Measurements from ENCODE around the gene CFAP61. TPM values are rescaled to one million over a fixed set of nuclear protein-coding genes. Genes with fewer than 3 reads are reported as not detected.

Gene CFAP61
- total RNA-seq, 1 donor from 2014 or later, result not detected

- TF ChIP-seq EZH2 (IDR thresholded peaks at IDR 0.05; ENCODE audit: insufficient read depth, low read length) (peak; percentile 93), CTCF (IDR thresholded peaks at IDR 0.05; ENCODE audit: insufficient read depth, low read depth, low read length) (no peak)
- FAIRE-seq (no peak), DNase-seq (ENCODE audit: low read depth) (no peak)
- Histone ChIP-seq H4K20me1 (ENCODE audit: insufficient read depth, low read length) (peaks cover 4% of the 10 kb centered on the region), H3K4me2 (ENCODE audit: low read length) (no peak overlapping the region), H3K9ac (ENCODE audit: low read length) (no peak overlapping the region), H2AFZ (ENCODE audit: low read depth, low read length) (no peak overlapping the region), H3K27me3 (ENCODE audit: insufficient read depth, low read length) (peaks cover 72% of the 10 kb centered on the region), H3K36me3 (ENCODE audit: insufficient read depth, low read length) (no peaks in the 10 kb centered on the region), H3K4me1 (ENCODE audit: insufficient read depth, low read length) (no peaks in the 10 kb centered on the region), H3K27ac (ENCODE audit: low read depth, low read length) (no peak overlapping the region), H3K4me3 (ENCODE audit: insufficient read depth, low read depth, low read length) (no peak overlapping the region), H3K79me2 (ENCODE audit: insufficient read depth, low read length) (no peaks in the 10 kb centered on the region), H3K9me3 (ENCODE audit: insufficient read depth, low read depth, low read length) (peaks cover 4% of the 10 kb centered on the region)
- H3K9me3 Mint-ChIP-seq (ENCODE audit: unreplicated experiment), result peaks cover 12% of the 10 kb centered on the region
- peak overlapping the region; percentile 81 for H3K4me3 Mint-ChIP-seq (ENCODE audit: unreplicated experiment)
- peaks cover 63% of the 10 kb centered on the region for H3K27me3 Mint-ChIP-seq (ENCODE audit: low read depth, unreplicated experiment)
- no peaks in the 10 kb centered on the region for H3K36me3 Mint-ChIP-seq (ENCODE audit: low read depth, unreplicated experiment)
- H3K27ac Mint-ChIP-seq (ENCODE audit: unreplicated experiment), result peak overlapping the region; percentile 92
- peaks cover 6% of the 10 kb centered on the region for H3K4me1 Mint-ChIP-seq (ENCODE audit: low read depth, unreplicated experiment)
These were observed 317.1 kb downstream of the CFAP61 start for GRCh38 chr20:20369250-20370093.

- DNase-seq (ENCODE audit: low read depth) (no peak), FAIRE-seq (no peak)
- no peak for TF ChIP-seq EZH2 (IDR thresholded peaks at IDR 0.05; ENCODE audit: insufficient read depth, low read length)
- TF ChIP-seq CTCF (IDR thresholded peaks at IDR 0.05; ENCODE audit: insufficient read depth, low read depth, low read length), result no peak
- Mint-ChIP-seq H3K4me1 (ENCODE audit: low read depth, unreplicated experiment) (peaks cover 6% of the 10 kb centered on the region), H3K4me3 (ENCODE audit: unreplicated experiment) (peak overlapping the region; percentile 81), H3K27me3 (ENCODE audit: low read depth, unreplicated experiment) (peaks cover 67% of the 10 kb centered on the region), H3K9me3 (ENCODE audit: unreplicated experiment) (peaks cover 11% of the 10 kb centered on the region), H3K36me3 (ENCODE audit: low read depth, unreplicated experiment) (no peaks in the 10 kb centered on the region), H3K27ac (ENCODE audit: unreplicated experiment) (peak overlapping the region; percentile 92)
- H3K4me3 ChIP-seq (ENCODE audit: insufficient read depth, low read depth, low read length), result no peak overlapping the region
- H3K27ac ChIP-seq (ENCODE audit: low read depth, low read length), result no peak overlapping the region
- peaks cover 4% of the 10 kb centered on the region for H4K20me1 ChIP-seq (ENCODE audit: insufficient read depth, low read length)
- H3K4me2 ChIP-seq (ENCODE audit: low read length), result no peak overlapping the region
- H3K36me3 ChIP-seq (ENCODE audit: insufficient read depth, low read length), result no peaks in the 10 kb centered on the region
- no peaks in the 10 kb centered on the region for H3K79me2 ChIP-seq (ENCODE audit: insufficient read depth, low read length)
- peaks cover 69% of the 10 kb centered on the region for H3K27me3 ChIP-seq (ENCODE audit: insufficient read depth, low read length)
- H3K9ac ChIP-seq (ENCODE audit: low read length), result no peak overlapping the region
- H3K9me3 ChIP-seq (ENCODE audit: insufficient read depth, low read depth, low read length), result peaks cover 4% of the 10 kb centered on the region
- H2AFZ ChIP-seq (ENCODE audit: low read depth, low read length), result no peak overlapping the region
- H3K4me1 ChIP-seq (ENCODE audit: insufficient read depth, low read length), result no peaks in the 10 kb centered on the region
These were observed 317.8 kb downstream of the CFAP61 start for GRCh38 chr20:20370094-20370575.

GRCh38 chr20:20371083-20371482 lies 318.8 kb downstream of the CFAP61 start:
- no peak overlapping the region for H3K27ac Mint-ChIP-seq (ENCODE audit: unreplicated experiment)
- Histone ChIP-seq H3K36me3 (ENCODE audit: insufficient read depth, low read length) (no peaks in the 10 kb centered on the region), H3K4me1 (ENCODE audit: insufficient read depth, low read length) (no peaks in the 10 kb centered on the region), H2AFZ (ENCODE audit: low read depth, low read length) (no peak overlapping the region), H3K79me2 (ENCODE audit: insufficient read depth, low read length) (no peaks in the 10 kb centered on the region), H3K4me3 (ENCODE audit: insufficient read depth, low read depth, low read length) (no peak overlapping the region), H4K20me1 (ENCODE audit: insufficient read depth, low read length) (peaks cover 4% of the 10 kb centered on the region), H3K4me2 (ENCODE audit: low read length) (no peak overlapping the region), H3K9me3 (ENCODE audit: insufficient read depth, low read depth, low read length) (peaks cover 4% of the 10 kb centered on the region), H3K9ac (ENCODE audit: low read length) (no peak overlapping the region), H3K27me3 (ENCODE audit: insufficient read depth, low read length) (peaks cover 67% of the 10 kb centered on the region), H3K27ac (ENCODE audit: low read depth, low read length) (no peak overlapping the region)
- H3K9me3 Mint-ChIP-seq (ENCODE audit: unreplicated experiment), result peaks cover 7% of the 10 kb centered on the region
- no peak overlapping the region for H3K4me3 Mint-ChIP-seq (ENCODE audit: unreplicated experiment)
- peaks cover 6% of the 10 kb centered on the region for H3K4me1 Mint-ChIP-seq (ENCODE audit: low read depth, unreplicated experiment)
- H3K27me3 Mint-ChIP-seq (ENCODE audit: low read depth, unreplicated experiment), result peaks cover 69% of the 10 kb centered on the region
- no peak for FAIRE-seq
- H3K36me3 Mint-ChIP-seq (ENCODE audit: low read depth, unreplicated experiment), result no peaks in the 10 kb centered on the region
- no peak for DNase-seq (ENCODE audit: low read depth)
- TF ChIP-seq EZH2 (IDR thresholded peaks at IDR 0.05; ENCODE audit: insufficient read depth, low read length) (no peak), CTCF (IDR thresholded peaks at IDR 0.05; ENCODE audit: insufficient read depth, low read depth, low read length) (no peak)

Data from astrocyte (in vitro differentiated cells and primary cell).